ENCODE measurements around the gene TNRC18.
"Not testable (repeated sequence)": the region's sequence is repeated elsewhere in the genome, so short reads cannot be mapped to it uniquely, and the experiment has no call there.

TNRC18 gene

DNA sequence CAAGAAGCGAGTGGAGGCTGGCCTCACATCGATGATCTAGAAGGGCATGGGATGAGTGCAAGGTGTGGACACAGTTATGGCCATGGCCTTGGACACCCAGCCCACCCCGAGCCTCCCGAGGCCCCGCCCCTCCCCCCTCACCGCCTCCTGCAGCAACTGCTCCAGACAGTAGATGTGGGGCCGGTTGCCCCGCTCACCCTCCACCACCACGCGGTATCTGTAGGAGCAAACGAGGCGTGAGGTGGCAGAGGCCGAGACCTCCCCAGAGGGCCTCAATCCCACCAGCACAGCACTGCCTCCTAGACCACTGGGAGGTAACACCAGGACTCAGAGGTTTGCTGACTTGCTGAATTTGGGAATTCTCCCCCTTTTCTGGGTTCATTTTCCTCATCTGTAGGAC lies 103.2 kb downstream of the TNRC18 start:
- TF ChIP-seq, protein P1, sequence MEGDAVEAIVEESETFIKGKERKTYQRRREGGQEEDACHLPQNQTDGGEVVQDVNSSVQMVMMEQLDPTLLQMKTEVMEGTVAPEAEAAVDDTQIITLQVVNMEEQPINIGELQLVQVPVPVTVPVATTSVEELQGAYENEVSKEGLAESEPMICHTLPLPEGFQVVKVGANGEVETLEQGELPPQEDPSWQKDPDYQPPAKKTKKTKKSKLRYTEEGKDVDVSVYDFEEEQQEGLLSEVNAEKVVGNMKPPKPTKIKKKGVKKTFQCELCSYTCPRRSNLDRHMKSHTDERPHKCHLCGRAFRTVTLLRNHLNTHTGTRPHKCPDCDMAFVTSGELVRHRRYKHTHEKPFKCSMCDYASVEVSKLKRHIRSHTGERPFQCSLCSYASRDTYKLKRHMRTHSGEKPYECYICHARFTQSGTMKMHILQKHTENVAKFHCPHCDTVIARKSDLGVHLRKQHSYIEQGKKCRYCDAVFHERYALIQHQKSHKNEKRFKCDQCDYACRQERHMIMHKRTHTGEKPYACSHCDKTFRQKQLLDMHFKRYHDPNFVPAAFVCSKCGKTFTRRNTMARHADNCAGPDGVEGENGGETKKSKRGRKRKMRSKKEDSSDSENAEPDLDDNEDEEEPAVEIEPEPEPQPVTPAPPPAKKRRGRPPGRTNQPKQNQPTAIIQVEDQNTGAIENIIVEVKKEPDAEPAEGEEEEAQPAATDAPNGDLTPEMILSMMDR (IDR thresholded peaks at IDR 0.05; ENCODE audit: poor library complexity, severe bottlenecking): no peak
- no peak for ATAC-seq (ENCODE audit: low read depth)
- no peak for DNase-seq (ENCODE audit: low spot score)
- Histone ChIP-seq H3K27ac (ENCODE audit: poor library complexity, severe bottlenecking) (no peak overlapping the region), H3K4me3 (ENCODE audit: severe bottlenecking) (no peak overlapping the region), H3K4me1 (ENCODE audit: insufficient read depth, poor library complexity, severe bottlenecking) (no peaks in the 10 kb centered on the region), H3K27me3 (ENCODE audit: insufficient read depth, poor library complexity, severe bottlenecking) (no peaks in the 10 kb centered on the region), H3K9me3 (ENCODE audit: severe bottlenecking) (no peaks in the 10 kb centered on the region), H3K36me3 (ENCODE audit: low read depth) (peaks cover 56% of the 10 kb centered on the region)

DNA sequence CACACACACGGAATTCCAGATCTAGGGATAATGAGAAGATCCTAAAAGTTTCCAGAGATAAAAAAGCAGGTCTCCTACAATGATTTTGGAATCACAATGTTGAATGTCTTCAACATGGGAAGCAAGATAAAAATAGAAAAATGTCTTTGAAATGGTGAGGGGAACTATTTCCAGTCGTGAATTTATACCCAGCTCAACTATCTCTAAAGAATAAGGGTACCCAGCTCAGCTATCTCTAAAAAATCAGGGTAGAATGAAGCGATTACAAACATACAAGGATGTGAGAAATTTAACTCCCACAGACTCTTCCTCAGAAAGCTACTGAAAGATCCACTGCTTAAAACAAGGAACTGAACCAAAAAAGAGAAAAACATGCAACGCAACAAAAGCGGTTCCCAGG lies 105.0 kb downstream of the TNRC18 start:
- peaks cover 50% of the 10 kb centered on the region for H3K36me3 ChIP-seq (ENCODE audit: low read depth)
- not testable (repeated sequence) for H3K4me1 ChIP-seq (ENCODE audit: insufficient read depth, poor library complexity, severe bottlenecking); H3K27me3 ChIP-seq (ENCODE audit: insufficient read depth, poor library complexity, severe bottlenecking); H3K27ac ChIP-seq (ENCODE audit: poor library complexity, severe bottlenecking); DNase-seq (ENCODE audit: low spot score); H3K9me3 ChIP-seq (ENCODE audit: severe bottlenecking); H3K4me3 ChIP-seq (ENCODE audit: severe bottlenecking); ATAC-seq (ENCODE audit: low read depth)

DNA sequence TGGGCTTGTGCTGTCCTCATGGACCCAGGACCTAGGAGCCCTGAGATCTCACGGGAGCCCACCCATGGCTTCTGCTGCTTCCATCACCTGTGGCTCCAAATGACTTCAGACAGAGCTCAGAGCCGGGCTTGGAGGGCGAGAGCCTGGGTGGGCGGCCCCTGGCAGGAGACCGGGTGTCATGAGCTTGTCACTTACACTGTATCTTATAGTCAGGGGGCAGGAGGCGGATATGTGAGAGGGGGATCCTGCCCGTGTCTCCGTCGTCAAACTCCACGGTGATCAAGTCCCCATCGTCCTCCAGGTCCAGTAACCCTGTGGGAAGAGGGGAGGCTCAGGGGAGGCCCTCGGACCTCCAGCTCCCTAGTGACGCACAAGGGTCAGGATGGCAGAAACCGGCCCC lies 107.9 kb downstream of the TNRC18 start:
- Histone ChIP-seq H3K36me3 (ENCODE audit: low read depth) (peaks cover 43% of the 10 kb centered on the region), H3K4me3 (ENCODE audit: severe bottlenecking) (no peak overlapping the region), H3K27me3 (ENCODE audit: insufficient read depth, poor library complexity, severe bottlenecking) (no peaks in the 10 kb centered on the region), H3K4me1 (ENCODE audit: insufficient read depth, poor library complexity, severe bottlenecking) (no peaks in the 10 kb centered on the region), H3K9me3 (ENCODE audit: severe bottlenecking) (no peaks in the 10 kb centered on the region), H3K27ac (ENCODE audit: poor library complexity, severe bottlenecking) (no peak overlapping the region)
- TF ChIP-seq, protein P1 (IDR thresholded peaks at IDR 0.05; ENCODE audit: poor library complexity, severe bottlenecking): no peak
- DNase-seq (ENCODE audit: low spot score): no peak
- no peak for ATAC-seq (ENCODE audit: low read depth)

DNA sequence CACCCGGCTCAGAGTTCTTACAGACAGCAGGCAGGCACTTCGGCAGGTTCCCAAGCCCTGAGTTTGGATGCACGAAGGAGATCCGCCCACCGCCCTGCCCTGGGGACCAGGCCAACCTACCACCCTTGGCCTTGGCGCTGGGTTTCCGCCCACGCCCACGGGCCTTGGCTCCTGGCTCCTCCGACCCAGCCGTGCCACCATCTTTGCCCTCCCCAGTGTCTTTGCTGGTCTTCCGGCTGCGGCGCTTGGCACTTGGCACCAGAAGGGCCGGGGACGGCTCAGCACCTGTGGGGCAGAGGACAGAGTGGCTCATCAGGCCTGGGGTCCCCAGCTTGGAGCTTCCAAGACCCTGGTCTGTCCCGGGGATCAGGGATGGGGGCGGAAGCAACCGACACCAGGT lies 108.8 kb downstream of the TNRC18 start:
- no peak for ATAC-seq (ENCODE audit: low read depth)
- no peaks in the 10 kb centered on the region for H3K4me1 ChIP-seq (ENCODE audit: insufficient read depth, poor library complexity, severe bottlenecking)
- H3K27ac ChIP-seq (ENCODE audit: poor library complexity, severe bottlenecking): no peak overlapping the region
- no peak for DNase-seq (ENCODE audit: low spot score)
- TF ChIP-seq, protein P1 (IDR thresholded peaks at IDR 0.05; ENCODE audit: poor library complexity, severe bottlenecking): no peak
- H3K27me3 ChIP-seq (ENCODE audit: insufficient read depth, poor library complexity, severe bottlenecking): no peaks in the 10 kb centered on the region
- no peaks in the 10 kb centered on the region for H3K9me3 ChIP-seq (ENCODE audit: severe bottlenecking)
- no peak overlapping the region for H3K4me3 ChIP-seq (ENCODE audit: severe bottlenecking)
- H3K36me3 ChIP-seq (ENCODE audit: low read depth): peaks cover 43% of the 10 kb centered on the region

DNA sequence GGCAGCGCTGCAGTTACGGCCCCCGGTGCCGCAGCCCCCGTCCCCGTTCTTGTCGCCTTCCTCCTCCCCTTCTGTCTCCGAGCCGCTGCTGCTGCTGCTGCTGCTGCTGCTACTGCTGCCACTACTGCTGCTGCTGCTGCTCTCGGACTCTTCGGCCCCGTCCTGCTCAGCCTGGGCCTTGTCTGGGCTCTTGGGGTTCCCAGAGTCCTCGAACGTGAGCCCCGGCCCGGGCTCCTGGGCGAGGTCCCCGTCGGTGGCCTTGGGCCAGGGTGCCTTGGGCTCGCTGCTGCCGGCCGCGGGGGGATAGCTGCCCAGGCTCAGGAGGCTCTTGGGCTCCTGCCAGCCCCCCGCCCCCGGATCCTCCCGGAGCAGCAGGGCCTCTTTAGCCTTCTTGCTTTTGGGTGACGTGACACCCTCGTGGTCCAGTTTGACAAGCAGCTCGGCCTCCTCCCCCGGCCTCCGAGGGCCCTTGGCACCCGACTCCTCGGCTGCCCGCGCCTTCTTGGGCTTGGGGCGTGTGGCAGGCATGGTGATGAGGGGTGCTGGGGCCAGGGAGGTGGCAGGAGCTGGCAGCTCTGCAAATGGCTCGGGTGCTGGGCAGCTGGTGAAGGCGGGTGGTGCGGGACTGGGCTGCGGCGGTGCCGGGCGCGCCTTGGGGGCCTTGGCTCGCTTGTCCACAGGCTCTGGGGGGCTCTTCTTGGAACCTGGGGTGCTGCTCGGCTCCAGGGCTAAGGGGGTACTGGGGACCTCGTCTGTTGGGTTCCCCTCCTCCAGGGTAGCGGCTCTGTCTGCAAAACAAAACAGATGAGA lies 110.4 kb downstream of the TNRC18 start:
- not testable (repeated sequence) for DNase-seq (ENCODE audit: low spot score); H3K27ac ChIP-seq (ENCODE audit: poor library complexity, severe bottlenecking); ATAC-seq (ENCODE audit: low read depth); H3K4me3 ChIP-seq (ENCODE audit: severe bottlenecking); H3K9me3 ChIP-seq (ENCODE audit: severe bottlenecking); H3K4me1 ChIP-seq (ENCODE audit: insufficient read depth, poor library complexity, severe bottlenecking); H3K27me3 ChIP-seq (ENCODE audit: insufficient read depth, poor library complexity, severe bottlenecking)
- peaks cover 29% of the 10 kb centered on the region for H3K36me3 ChIP-seq (ENCODE audit: low read depth)

DNA sequence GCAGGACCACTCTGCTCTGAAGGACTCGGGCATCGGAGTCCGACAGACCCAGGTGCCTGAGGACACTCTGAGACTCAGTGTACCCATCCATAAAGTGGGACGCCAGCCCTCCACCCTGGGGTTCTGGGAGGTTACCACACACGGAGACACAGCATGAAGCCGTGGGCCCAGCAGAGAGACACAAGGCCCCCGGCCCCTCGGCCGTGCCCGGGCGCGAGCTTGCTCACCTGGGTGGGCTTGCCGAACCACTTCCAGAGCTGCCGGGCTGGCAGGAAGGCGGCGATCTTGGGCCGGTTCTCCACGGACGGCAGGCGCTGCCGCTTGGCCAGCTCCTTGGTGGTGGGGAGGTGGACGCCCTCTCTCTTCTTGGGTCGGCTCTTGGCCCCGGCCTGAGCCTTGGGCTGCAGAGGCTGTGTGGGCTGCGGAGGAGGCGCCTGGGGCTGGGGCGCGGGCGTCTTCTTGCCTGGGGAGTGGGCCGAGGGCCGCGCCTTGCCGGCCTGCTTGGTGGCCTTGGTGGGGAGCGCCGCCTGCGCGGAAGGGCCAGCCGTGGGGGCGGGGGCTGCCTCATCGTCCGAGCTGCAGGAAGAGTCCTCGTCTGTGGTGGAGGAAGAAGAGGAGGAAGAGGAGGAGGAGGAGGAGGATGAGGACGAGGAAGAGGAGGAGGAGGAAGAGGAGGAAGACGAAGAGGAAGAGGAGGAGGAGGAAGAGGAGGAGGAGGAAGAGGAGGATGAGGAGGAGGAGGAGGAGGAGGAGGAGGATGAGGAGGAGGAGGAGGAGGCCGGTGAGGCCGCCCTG lies 111.2 kb downstream of the TNRC18 start:
- peaks cover 27% of the 10 kb centered on the region for H3K36me3 ChIP-seq (ENCODE audit: low read depth)
- not testable (repeated sequence) for H3K27me3 ChIP-seq (ENCODE audit: insufficient read depth, poor library complexity, severe bottlenecking); H3K9me3 ChIP-seq (ENCODE audit: severe bottlenecking); H3K4me3 ChIP-seq (ENCODE audit: severe bottlenecking); H3K27ac ChIP-seq (ENCODE audit: poor library complexity, severe bottlenecking); H3K4me1 ChIP-seq (ENCODE audit: insufficient read depth, poor library complexity, severe bottlenecking); DNase-seq (ENCODE audit: low spot score); ATAC-seq (ENCODE audit: low read depth)

All from RWPE2 (cell line).